ENCODE data around the gene B2M.

DNA sequence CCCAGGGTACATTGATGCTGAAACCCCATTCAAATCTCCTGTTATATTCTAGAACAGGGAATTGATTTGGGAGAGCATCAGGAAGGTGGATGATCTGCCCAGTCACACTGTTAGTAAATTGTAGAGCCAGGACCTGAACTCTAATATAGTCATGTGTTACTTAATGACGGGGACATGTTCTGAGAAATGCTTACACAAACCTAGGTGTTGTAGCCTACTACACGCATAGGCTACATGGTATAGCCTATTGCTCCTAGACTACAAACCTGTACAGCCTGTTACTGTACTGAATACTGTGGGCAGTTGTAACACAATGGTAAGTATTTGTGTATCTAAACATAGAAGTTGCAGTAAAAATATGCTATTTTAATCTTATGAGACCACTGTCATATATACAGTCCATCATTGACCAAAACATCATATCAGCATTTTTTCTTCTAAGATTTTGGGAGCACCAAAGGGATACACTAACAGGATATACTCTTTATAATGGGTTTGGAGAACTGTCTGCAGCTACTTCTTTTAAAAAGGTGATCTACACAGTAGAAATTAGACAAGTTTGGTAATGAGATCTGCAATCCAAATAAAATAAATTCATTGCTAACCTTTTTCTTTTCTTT lies 5.8 kb downstream of the B2M start:
- TF ChIP-seq, protein P1, sequence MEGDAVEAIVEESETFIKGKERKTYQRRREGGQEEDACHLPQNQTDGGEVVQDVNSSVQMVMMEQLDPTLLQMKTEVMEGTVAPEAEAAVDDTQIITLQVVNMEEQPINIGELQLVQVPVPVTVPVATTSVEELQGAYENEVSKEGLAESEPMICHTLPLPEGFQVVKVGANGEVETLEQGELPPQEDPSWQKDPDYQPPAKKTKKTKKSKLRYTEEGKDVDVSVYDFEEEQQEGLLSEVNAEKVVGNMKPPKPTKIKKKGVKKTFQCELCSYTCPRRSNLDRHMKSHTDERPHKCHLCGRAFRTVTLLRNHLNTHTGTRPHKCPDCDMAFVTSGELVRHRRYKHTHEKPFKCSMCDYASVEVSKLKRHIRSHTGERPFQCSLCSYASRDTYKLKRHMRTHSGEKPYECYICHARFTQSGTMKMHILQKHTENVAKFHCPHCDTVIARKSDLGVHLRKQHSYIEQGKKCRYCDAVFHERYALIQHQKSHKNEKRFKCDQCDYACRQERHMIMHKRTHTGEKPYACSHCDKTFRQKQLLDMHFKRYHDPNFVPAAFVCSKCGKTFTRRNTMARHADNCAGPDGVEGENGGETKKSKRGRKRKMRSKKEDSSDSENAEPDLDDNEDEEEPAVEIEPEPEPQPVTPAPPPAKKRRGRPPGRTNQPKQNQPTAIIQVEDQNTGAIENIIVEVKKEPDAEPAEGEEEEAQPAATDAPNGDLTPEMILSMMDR (conservative IDR thresholded peaks at IDR 0.05; ENCODE audit: low read depth in 2 of 2): no peak
- TF ChIP-seq, protein P2, sequence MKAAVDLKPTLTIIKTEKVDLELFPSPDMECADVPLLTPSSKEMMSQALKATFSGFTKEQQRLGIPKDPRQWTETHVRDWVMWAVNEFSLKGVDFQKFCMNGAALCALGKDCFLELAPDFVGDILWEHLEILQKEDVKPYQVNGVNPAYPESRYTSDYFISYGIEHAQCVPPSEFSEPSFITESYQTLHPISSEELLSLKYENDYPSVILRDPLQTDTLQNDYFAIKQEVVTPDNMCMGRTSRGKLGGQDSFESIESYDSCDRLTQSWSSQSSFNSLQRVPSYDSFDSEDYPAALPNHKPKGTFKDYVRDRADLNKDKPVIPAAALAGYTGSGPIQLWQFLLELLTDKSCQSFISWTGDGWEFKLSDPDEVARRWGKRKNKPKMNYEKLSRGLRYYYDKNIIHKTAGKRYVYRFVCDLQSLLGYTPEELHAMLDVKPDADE (IDR thresholded peaks at IDR 0.05): no peak
- no peak for TF ChIP-seq ZNF331 (CRISPR knock-in tag; IDR thresholded peaks at IDR 0.05; ENCODE audit: low read depth)
- TF ChIP-seq CREB1 (CRISPR knock-in tag; IDR thresholded peaks at IDR 0.05; ENCODE audit: low read depth): no peak
- no peak for TF ChIP-seq EZH2 (IDR thresholded peaks at IDR 0.05; ENCODE audit: low read depth, unreplicated experiment)
- TF ChIP-seq POLR2AphosphoS5 (IDR thresholded peaks at IDR 0.05; ENCODE audit: low read depth): no peak
- no peak for TF ChIP-seq EZH2phosphoT487 (IDR thresholded peaks at IDR 0.05; ENCODE audit: unreplicated experiment)
- TF ChIP-seq, protein P3, sequence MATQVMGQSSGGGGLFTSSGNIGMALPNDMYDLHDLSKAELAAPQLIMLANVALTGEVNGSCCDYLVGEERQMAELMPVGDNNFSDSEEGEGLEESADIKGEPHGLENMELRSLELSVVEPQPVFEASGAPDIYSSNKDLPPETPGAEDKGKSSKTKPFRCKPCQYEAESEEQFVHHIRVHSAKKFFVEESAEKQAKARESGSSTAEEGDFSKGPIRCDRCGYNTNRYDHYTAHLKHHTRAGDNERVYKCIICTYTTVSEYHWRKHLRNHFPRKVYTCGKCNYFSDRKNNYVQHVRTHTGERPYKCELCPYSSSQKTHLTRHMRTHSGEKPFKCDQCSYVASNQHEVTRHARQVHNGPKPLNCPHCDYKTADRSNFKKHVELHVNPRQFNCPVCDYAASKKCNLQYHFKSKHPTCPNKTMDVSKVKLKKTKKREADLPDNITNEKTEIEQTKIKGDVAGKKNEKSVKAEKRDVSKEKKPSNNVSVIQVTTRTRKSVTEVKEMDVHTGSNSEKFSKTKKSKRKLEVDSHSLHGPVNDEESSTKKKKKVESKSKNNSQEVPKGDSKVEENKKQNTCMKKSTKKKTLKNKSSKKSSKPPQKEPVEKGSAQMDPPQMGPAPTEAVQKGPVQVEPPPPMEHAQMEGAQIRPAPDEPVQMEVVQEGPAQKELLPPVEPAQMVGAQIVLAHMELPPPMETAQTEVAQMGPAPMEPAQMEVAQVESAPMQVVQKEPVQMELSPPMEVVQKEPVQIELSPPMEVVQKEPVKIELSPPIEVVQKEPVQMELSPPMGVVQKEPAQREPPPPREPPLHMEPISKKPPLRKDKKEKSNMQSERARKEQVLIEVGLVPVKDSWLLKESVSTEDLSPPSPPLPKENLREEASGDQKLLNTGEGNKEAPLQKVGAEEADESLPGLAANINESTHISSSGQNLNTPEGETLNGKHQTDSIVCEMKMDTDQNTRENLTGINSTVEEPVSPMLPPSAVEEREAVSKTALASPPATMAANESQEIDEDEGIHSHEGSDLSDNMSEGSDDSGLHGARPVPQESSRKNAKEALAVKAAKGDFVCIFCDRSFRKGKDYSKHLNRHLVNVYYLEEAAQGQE (IDR thresholded peaks at IDR 0.05; ENCODE audit: unreplicated experiment): no peak
- no peak for TF ChIP-seq JUNB (IDR thresholded peaks at IDR 0.05; ENCODE audit: unreplicated experiment)
- no peak for TF ChIP-seq STAT1 (IDR thresholded peaks at IDR 0.05; ENCODE audit: unreplicated experiment)
